Stomach (tissue), 19 donors: ENCODE data around the gene YPEL1. TPM values are rescaled to one million over a fixed set of nuclear protein-coding genes. Genes with fewer than 3 reads are reported as not detected.
A peak's percentile ranks its signal among the peaks of the same experiment; 100 is the strongest.

Experiments used
- DNase-seq, 2 donors: peaks; one replicate each; pipeline versions ENCODE4 v3.0.0 to v3.0.0-alpha.2; 2013 to 2019
- H3K27ac ChIP-seq, 5 donors: fragments of 200-600 bp in 4 of 5; sonication (generic) in 4 of 5; one replicate each; pipeline ENCODE4 v1.5.1; 2013 to 2019; ENCODE audit warnings: mild to moderate bottlenecking in 1 of 5, moderate library complexity in 1 of 5
- H3K27me3 ChIP-seq, 3 donors: fragments of 200-600 bp; sonication (generic); one replicate each; pipeline ENCODE4 v1.5.1; 2017 to 2019; ENCODE audit warnings: mixed run types in 1 of 3
- H3K36me3 ChIP-seq, 4 donors: fragments of 200-600 bp; sonication (generic); 1 replicate in 3 of 4; 2 replicates in 1 of 4; pipeline ENCODE4 v1.5.1; 2016 to 2019
- H3K4me1 ChIP-seq, 4 donors: fragments of 200-600 bp; sonication (generic); one replicate each; pipeline ENCODE4 v1.5.1; 2016 to 2019
- H3K4me3 ChIP-seq, 4 donors: fragments of 200-600 bp; sonication (generic) in 3 of 4; one replicate each; pipeline ENCODE4 v1.5.1; 2016 to 2019; ENCODE audit warnings: mild to moderate bottlenecking in 1 of 4
- H3K9me3 ChIP-seq, 4 donors: fragments of 200-600 bp; sonication (generic); one replicate each; pipeline ENCODE4 v1.5.1; 2016 to 2019
- EP300 ChIP-seq: sonication (generic); formaldehyde crosslinking; IDR thresholded peaks from one replicate; pipeline ENCODE4 v1.6.1; 2017; ENCODE audit warnings: antibody characterized with exemption
- POLR2A ChIP-seq, 4 donors: fragments of 450-650 bp; IDR thresholded peaks; one replicate each; pipeline ENCODE4 v1.6.1; 2016; ENCODE audit warnings: antibody characterized with exemption in 4 of 4, control low read depth in 2 of 4, mild to moderate bottlenecking in 1 of 4, moderate library complexity in 1 of 4
- POLR2AphosphoS5 ChIP-seq, 3 donors: sonication (generic); formaldehyde crosslinking; IDR thresholded peaks; one replicate each; pipeline ENCODE4 v1.6.1; 2016; ENCODE audit warnings: antibody characterized with exemption in 3 of 3
- WGBS, 5 donors: extraction: QIAGEN DNeasy Blood & Tissue Kit in 3 of 5; methylation state at CpG; one replicate each; pipeline versions ENCODE4 v1.1.5 to v1.1.7; 2013 to 2018; 5-methylcytosine and 5-hydroxymethylcytosine counted together
- intact Hi-C: fragments of 100-400 bp; cut with DNase I; formaldehyde crosslinking; loops from one replicate; pipeline ENCODE4 v1.15.1; 2023; ENCODE audit warnings: low total_unique reads
- long read RNA-seq, 10 donors: transcript quantifications; one replicate each; lab custom pipeline, GENCODE V29; 2026
- polyA plus RNA-seq, 3 donors: library from polyadenylated mRNA; stranded (reverse); fragments of 200-250 nt; gene quantifications; one replicate each; pipeline ENCODE4 v1.2.3, GENCODE V29; 2013
- total RNA-seq, 5 donors: library from RNA; depleted of rRNA; stranded (reverse); fragments of >200 nt; gene quantifications; one replicate each; pipeline versions ENCODE4 v1.1.0 to v1.2.3, GENCODE V29; 2014 to 2016
- TF ChIP-seq, protein P1 (sequence below), 7 experiments: fragments of 450-650 bp in 4 of 7; fragments of 200-600 bp in 3 of 7; sonication (generic) in 3 of 7; IDR thresholded peaks; one replicate each; pipeline ENCODE4 v1.5.1; 2016 to 2019; ENCODE audit warnings: antibody characterized with exemption in 7 of 7, control low read depth in 2 of 7, mild to moderate bottlenecking in 1 of 7
- donor health status: healthy with polysubstance abuse.
- donor health status: Bipolar disorder and iron deficiency.
- donor health status: healthy.

The YPEL1 gene, protein sequence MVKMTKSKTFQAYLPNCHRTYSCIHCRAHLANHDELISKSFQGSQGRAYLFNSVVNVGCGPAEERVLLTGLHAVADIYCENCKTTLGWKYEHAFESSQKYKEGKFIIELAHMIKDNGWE
- total RNA-seq (10 to 100 TPM in 1 of 5 donors, 1 to 10 TPM in 3, under 1 TPM in 1; 0.58 to 22.2 (median 5.7) TPM), polyA plus RNA-seq (1 to 10 TPM; 2.5 to 4.0 (median 2.7) TPM)
- long read RNA-seq, donor 1, full-length matches to known transcripts: 1 of 1 reads
- long read RNA-seq, donor 1, partial matches to known transcripts: 0 of 1 reads
- long read RNA-seq, donor 1, other reads (novel, unspliced or antisense): 0 of 1 reads
- long read RNA-seq, donor 2: 0 reads
- long read RNA-seq, donor 3, full-length matches to known transcripts: 1 of 1 reads
- long read RNA-seq, donor 3, partial matches to known transcripts: 0 of 1 reads
- long read RNA-seq, donor 3, other reads (novel, unspliced or antisense): 0 of 1 reads
- long read RNA-seq, donor 4: 0 reads
- long read RNA-seq, donor 5, full-length matches to known transcripts: 2 of 2 reads
- long read RNA-seq, donor 5, partial matches to known transcripts: 0 of 2 reads
- long read RNA-seq, donor 5, other reads (novel, unspliced or antisense): 0 of 2 reads
- long read RNA-seq, donor 6, full-length matches to known transcripts: 1 of 1 reads
- long read RNA-seq, donor 6, partial matches to known transcripts: 0 of 1 reads
- long read RNA-seq, donor 6, other reads (novel, unspliced or antisense): 0 of 1 reads
- long read RNA-seq, donor 7, full-length matches to known transcripts: 3 of 3 reads
- long read RNA-seq, donor 7, partial matches to known transcripts: 0 of 3 reads
- long read RNA-seq, donor 7, other reads (novel, unspliced or antisense): 0 of 3 reads
- long read RNA-seq, donor 8, full-length matches to known transcripts: 2 of 2 reads
- long read RNA-seq, donor 8, partial matches to known transcripts: 0 of 2 reads
- long read RNA-seq, donor 8, other reads (novel, unspliced or antisense): 0 of 2 reads
- long read RNA-seq, donor 9, full-length matches to known transcripts: 2 of 2 reads
- long read RNA-seq, donor 9, partial matches to known transcripts: 0 of 2 reads
- long read RNA-seq, donor 9, other reads (novel, unspliced or antisense): 0 of 2 reads
- long read RNA-seq, donor 10, full-length matches to known transcripts: 2 of 2 reads
- long read RNA-seq, donor 10, partial matches to known transcripts: 0 of 2 reads
- long read RNA-seq, donor 10, other reads (novel, unspliced or antisense): 0 of 2 reads

DNA sequence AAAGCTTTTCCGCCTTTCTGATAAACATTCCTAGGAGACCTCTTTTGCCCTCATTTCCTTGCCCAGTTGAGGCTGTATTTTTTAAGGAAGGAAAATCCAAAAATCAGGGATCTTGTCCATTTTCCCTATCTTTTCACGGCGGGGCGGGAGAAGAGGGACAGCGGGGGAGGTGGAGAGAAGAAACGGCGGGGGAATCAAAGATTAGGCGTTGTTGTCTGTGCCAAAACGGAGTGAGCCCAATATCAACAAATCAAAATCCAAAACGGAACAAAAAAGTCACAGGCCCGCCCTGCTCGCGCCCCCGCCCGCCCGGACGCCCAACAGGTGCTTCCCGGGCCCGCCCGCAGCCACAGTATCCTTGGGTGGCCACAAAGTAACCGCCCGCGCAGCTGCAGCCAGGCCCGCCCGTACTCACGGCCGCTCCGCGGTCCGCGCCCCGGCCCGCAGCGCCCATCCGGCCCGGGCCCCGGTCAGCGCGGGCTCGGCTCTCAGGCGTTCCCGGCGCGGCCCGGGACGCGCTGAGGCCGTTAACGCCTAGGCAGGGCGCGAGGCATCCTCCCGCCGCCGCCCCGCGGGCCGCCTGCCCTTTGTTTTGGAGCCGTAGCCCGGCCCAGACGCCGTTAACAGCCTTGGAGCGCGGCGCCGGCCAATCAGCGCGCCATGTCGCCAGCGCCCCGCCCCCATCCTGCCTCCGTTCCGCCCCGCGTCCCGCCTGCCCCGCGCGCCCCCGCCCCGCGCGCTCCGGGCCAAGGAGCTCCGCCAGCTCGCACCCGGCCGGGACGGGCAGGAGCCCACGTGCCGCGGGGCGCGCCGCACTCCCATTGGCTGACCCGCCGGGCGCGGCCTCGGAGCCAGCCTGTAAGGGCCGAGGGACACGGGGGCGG, at the start of gene YPEL1:
YPEL1 (minus strand) TSS at position 595 of the 884 bp plus-strand sequence. CDS start 25,050 bp downstream, outside the sequence.
- Histone ChIP-seq H3K4me3 (peak within 1 kb of the TSS; percentile 54 to 77 (median 66)), H3K27ac (peak within 1 kb of the TSS; percentile 56 to 87 (median 84)), H3K9me3 (no peaks in the 10 kb centered on the region), H3K27me3 (no peaks in the 10 kb centered on the region), H3K4me1 (peaks cover 16 to 24% (median 19%) of the 10 kb centered on the region in 4 donors), H3K36me3 (no peaks in the 10 kb centered on the region)
- WGBS, 5 donors: 0 to 2% (median 1%) methylated on average over 23 to 102 of the region's 102 CpGs
- intact Hi-C loops: no loop called here
- peak; percentile 98 to 99 for DNase-seq
- TF ChIP-seq, protein P1, sequence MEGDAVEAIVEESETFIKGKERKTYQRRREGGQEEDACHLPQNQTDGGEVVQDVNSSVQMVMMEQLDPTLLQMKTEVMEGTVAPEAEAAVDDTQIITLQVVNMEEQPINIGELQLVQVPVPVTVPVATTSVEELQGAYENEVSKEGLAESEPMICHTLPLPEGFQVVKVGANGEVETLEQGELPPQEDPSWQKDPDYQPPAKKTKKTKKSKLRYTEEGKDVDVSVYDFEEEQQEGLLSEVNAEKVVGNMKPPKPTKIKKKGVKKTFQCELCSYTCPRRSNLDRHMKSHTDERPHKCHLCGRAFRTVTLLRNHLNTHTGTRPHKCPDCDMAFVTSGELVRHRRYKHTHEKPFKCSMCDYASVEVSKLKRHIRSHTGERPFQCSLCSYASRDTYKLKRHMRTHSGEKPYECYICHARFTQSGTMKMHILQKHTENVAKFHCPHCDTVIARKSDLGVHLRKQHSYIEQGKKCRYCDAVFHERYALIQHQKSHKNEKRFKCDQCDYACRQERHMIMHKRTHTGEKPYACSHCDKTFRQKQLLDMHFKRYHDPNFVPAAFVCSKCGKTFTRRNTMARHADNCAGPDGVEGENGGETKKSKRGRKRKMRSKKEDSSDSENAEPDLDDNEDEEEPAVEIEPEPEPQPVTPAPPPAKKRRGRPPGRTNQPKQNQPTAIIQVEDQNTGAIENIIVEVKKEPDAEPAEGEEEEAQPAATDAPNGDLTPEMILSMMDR (IDR thresholded peaks at IDR 0.05): no peak
- TF ChIP-seq POLR2A (IDR thresholded peaks at IDR 0.05): peak in 1 of 4 donors; percentile 29
- no peak for TF ChIP-seq EP300
- peak; percentile 91 to 96 (median 92) for TF ChIP-seq POLR2AphosphoS5 (IDR thresholded peaks at IDR 0.05)

DNA sequence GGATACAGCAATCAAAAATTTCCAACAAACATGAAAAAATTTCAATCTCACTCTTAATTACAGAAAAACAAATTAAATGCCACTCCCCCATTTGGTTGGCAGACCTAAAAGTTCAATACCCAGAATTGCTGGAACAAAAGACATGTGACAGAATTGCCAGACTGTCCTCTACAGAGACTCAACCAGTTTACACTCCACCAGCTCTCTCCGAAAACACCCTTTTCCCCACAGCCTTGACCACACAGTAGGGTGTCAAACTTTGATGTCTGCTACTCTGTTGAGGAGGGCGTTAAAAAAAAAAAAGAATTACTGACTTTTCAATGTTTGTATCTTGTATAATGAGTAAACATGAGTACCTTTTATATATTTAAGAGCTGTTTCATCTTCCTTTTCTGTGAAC, 44.7 kb upstream of the YPEL1 start:
- Histone ChIP-seq H3K27ac (no peak overlapping the region), H3K27me3 (no peaks in the 10 kb centered on the region), H3K4me1 (peaks cover 0 to 9% (median 2%) of the 10 kb centered on the region in 4 donors), H3K9me3 (no peaks in the 10 kb centered on the region), H3K4me3 (no peak overlapping the region), H3K36me3 (peaks cover 17 to 71% (median 68%) of the 10 kb centered on the region in 4 donors)
- TF ChIP-seq EP300 (no peak), POLR2A (IDR thresholded peaks at IDR 0.05) (no peak), POLR2AphosphoS5 (IDR thresholded peaks at IDR 0.05) (no peak)
- TF ChIP-seq, protein P1 (IDR thresholded peaks at IDR 0.05): no peak
- intact Hi-C loops: no loop called here
- 88 to 97% (median 96%) methylated on average over 2 of the region's 2 CpGs for WGBS, 5 donors
- no peak for DNase-seq

DNA sequence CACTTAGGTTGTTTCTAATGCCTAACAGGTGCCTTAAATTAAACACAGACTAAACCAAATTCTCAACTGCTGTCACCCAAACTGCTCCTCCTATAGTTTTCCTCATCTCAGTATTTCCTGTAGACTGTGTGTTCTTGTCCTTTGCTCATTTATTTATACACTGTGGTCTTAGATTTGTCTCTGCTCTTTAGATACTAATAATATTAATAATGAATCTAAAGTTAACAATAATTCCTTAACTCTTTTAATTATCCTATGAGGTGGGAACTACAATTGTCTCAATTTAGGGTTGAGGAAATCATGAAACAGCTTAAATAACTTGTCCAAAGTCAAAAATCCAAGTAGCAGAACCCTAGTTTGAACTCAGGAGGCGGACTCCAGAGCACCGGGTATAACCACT, 43.9 kb upstream of the YPEL1 start:
- Histone ChIP-seq H3K36me3 (peaks cover 16 to 64% (median 60%) of the 10 kb centered on the region in 4 donors), H3K9me3 (no peaks in the 10 kb centered on the region), H3K27me3 (no peaks in the 10 kb centered on the region), H3K4me1 (peaks cover 0 to 11% (median 8%) of the 10 kb centered on the region in 4 donors), H3K27ac (no peak overlapping the region), H3K4me3 (no peak overlapping the region)
- TF ChIP-seq, protein P1 (IDR thresholded peaks at IDR 0.05): no peak
- TF ChIP-seq EP300: no peak
- TF ChIP-seq POLR2AphosphoS5 (IDR thresholded peaks at IDR 0.05): no peak
- no peak for TF ChIP-seq POLR2A (IDR thresholded peaks at IDR 0.05)
- intact Hi-C loops: no loop called here
- DNase-seq: no peak
- 89 to 98% (median 94%) methylated on average over 2 of the region's 2 CpGs for WGBS, 5 donors
